GM18498 (cell line): ENCODE results near the gene SRF.

Experiments
- ATAC-seq: cut with Tn5 transposase; IDR thresholded peaks from one replicate; pipeline ENCODE4 v1.9.1; 2021; ENCODE audit warnings: mild to moderate bottlenecking, moderate library complexity; ENCODE audit not compliant: unreplicated experiment

SRF gene

GRCh38 chr6:43207286-43207685, 36.2 kb downstream of the SRF start:
- ATAC-seq, result no peak

DNA sequence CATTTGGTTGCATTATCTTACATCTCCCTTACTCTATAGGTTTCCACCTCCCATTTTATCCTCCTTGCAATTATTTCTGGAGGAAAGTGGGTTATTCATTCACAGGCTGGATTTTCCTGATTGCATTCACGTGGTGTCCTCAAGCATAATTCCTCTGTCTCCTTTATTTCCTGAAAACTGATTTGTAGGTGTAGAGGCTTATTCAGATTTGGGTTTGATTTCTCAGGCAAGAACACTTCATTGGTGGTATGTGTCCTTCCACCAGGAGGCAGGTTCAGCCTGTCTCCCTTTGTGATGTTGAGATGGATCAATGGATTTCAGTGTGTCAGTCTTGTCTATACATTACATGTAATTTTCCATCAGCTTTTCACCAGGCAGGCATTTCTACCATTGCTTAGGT, 40.9 kb downstream of the SRF start:
- no peak for ATAC-seq

- no peak for ATAC-seq
Measured at GRCh38 chr6:43213431-43213830, 42.4 kb downstream of the SRF start.

DNA sequence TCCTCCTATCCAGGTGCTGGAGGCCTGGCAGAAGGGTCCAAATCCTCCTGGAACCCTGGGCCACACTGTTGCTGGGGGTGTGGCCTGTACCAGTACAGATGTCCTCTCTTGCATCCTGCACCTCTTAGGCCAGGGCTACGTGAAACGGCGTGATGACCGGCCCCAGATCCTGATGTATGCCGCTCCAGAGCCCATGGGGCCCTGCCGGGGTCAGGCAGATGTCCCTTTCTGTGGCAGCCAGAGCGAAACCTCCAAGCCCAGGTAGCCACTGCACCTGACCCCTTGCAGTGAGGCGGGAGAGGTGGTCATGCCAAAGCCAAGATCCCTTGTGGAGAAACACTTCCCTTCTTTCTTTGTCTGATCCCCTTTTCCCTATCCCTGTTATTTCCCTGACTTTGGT, 44.0 kb downstream of the SRF start:
- no peak for ATAC-seq

DNA sequence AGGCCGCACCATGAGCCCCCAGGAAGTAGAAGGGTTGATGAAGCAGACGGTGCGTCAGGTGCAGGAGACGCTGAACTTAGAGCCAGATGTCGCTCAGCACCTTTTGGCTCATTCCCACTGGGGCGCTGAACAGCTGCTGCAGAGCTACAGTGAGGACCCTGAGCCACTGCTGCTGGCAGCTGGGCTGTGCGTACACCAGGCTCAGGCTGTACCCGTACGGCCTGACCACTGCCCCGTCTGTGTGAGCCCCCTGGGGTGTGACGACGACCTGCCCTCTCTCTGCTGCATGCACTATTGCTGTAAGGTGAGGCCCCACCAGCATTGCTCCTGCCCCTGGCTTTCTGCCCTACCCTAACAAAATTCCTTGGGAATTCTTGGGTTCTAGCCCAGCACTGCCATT, 45.1 kb downstream of the SRF start:
- no peak for ATAC-seq

DNA sequence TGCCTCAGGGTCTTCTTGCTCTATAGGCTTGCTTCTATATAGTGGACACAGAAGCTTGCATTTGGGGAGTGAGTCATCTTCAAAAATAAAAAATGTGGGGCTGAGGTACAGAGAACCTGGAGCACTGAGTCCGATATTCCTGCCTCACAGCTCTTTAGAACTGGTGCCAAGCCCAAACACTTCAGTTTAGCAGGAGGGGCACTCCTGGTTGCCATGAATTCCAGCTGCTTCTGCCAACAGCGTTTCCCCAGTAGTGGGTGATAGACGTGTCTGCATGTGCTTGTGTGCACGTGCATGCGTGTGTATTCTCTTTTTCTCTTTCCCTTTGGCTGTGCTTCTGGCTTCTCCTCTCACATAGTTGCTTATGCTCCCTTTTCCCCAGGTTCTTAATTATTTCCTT, 46.3 kb downstream of the SRF start:
- ATAC-seq, result no peak

DNA sequence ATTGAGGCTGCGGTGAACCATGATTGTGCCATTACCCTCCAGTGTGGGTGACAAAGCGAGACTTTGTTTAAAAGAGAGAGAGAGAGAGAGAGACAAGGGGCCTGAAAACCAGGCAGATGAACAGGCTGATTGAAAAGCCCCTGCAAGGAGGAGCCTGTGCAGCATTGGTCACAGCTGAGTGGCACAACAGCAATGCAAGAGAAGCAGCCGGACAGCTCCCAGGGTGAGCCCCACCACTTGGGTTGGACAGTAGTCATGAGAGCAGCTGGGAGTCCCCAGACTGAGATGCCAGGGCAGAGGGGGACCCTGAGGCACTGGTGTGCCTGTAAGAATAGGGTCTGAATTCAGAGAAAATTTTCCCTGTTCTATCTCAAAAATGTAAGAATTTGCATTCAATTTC, 48.0 kb downstream of the SRF start:
- no peak for ATAC-seq

- no peak for ATAC-seq
Measured at GRCh38 chr6:43219814-43220213, 48.7 kb downstream of the SRF start.

DNA sequence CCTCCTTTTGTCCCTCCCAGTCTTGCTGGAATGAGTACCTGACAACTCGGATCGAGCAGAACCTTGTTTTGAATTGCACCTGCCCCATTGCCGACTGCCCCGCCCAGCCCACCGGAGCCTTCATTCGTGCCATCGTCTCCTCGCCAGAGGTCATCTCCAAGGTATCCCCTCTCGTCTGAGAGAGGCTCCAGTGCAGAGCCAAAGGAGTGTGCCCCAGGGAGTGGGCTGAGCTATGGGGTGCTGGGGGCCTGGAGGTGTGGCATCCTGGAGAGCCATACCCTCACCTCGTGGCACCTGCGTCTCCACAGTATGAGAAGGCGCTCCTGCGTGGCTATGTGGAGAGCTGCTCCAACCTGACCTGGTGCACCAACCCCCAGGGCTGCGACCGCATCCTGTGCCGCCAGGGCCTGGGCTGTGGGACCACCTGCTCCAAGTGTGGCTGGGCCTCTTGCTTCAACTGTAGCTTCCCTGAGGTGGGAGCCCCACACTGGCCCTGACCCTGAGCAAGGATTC, 49.4 kb downstream of the SRF start:
- no peak for ATAC-seq

DNA sequence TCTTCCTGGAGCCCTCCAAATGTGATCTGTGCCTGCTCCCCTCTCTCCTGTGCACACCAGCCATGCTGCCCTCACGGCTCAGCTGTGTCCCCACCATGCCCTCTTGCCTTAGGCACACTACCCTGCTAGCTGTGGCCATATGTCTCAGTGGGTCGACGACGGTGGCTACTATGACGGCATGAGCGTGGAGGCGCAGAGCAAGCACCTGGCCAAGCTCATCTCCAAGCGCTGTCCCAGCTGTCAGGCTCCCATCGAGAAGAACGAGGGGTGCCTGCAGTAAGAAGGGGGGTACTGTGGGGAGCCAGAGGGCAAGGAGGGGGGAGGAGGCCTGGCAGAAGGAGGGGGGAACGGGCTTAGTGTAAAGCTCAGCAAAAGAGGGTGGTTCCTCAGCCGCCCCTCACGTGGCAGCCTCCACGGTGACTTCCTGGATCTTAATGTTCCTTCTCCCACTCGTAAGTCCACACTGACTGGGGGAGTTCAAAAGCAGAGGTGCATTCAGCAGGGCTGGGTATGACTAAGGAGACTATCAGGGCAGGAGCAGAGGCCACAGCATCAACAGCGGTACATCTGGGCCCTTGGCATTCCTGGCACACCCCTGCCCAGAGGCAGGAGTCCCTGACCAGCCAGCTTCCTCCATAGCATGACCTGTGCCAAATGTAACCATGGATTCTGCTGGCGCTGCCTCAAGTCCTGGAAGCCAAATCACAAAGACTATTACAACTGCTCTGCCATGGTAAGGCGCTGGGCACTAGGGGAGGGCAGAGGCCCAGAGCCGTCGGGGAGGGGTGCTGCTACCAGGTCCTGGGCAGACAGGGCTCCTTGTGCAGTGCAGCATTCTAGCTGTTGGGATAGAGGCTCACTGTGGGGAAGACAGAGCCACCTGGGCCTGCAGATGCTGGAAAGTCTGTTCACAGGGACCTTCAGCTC, 50.2 kb downstream of the SRF start:
- ATAC-seq, result no peak

DNA sequence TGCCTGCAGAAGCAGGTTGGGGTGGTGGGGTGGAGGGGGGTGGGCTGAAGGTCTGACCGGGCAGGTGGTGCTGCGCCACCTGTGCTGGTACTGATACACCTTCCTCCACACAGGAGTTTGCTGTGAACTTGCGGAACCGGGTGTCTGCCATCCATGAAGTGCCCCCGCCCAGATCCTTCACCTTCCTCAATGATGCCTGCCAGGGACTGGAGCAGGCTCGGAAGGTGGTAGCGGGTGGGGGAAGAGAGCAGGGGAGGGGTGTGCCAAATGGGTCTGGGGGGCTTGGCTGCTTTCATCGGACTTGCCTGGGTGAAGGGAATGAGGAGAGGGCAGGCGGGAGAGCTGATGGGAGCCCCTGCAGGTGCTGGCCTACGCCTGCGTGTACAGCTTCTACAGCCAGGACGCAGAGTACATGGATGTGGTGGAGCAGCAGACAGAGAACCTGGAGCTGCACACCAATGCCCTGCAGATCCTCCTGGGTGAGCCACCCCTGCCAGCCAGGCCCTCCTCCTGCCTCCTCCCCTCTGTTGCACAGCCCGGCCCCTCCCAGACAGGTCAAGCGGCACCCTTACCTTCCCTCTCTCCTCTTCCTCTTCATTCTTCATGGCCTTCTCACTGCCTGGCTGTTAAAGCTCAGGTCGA, 51.5 kb downstream of the SRF start:
- ATAC-seq, result no peak

DNA sequence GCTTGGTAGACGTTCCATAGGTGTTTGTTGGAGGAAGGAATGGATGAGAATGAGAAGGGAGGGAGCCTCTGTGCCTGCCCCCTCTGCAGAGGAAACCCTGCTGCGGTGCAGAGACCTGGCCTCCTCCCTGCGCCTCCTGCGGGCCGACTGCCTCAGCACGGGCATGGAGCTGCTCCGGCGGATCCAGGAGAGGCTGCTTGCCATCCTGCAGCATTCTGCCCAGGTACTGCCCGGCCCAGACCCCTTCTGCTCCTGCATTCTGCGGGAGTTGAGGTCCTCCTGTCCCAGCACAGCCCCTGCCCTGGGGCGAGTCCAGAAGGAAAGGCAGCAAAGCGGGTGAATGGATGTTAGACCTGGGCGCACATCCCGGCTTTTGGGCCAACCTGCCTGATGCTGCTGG, 52.1 kb downstream of the SRF start:
- ATAC-seq, result no peak

DNA sequence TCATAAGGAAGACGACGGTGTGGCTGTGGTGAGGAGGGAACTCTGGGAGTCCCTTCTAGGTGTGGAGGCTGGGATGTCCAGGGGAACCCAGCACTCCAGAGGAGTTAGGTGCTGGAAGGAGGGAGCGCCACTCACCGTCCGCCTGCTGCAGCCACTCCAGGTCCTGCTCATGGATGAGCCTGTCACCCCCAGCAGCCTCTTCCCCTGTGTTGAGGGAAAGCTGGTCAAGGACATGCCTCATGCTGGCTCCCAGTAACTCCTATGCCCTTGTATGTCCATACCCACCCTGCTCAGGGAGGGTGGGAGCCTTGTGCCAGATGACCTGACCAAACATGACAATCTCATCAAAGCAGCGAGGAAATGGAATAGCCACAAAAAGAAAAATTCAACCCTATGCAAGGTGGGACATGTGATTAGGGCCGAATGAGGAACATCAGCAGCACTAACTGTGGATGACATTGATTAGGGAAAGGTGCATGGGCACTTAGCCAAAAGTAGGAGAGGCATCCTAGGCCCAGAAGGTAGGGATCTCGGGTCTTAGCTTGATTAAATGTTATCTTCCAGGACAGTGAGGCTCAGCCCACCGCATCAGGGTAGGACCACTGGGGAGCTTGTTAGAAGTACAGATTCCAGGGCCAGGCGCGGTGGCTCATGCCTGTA, 55.3 kb downstream of the SRF start:
- no peak for ATAC-seq

DNA sequence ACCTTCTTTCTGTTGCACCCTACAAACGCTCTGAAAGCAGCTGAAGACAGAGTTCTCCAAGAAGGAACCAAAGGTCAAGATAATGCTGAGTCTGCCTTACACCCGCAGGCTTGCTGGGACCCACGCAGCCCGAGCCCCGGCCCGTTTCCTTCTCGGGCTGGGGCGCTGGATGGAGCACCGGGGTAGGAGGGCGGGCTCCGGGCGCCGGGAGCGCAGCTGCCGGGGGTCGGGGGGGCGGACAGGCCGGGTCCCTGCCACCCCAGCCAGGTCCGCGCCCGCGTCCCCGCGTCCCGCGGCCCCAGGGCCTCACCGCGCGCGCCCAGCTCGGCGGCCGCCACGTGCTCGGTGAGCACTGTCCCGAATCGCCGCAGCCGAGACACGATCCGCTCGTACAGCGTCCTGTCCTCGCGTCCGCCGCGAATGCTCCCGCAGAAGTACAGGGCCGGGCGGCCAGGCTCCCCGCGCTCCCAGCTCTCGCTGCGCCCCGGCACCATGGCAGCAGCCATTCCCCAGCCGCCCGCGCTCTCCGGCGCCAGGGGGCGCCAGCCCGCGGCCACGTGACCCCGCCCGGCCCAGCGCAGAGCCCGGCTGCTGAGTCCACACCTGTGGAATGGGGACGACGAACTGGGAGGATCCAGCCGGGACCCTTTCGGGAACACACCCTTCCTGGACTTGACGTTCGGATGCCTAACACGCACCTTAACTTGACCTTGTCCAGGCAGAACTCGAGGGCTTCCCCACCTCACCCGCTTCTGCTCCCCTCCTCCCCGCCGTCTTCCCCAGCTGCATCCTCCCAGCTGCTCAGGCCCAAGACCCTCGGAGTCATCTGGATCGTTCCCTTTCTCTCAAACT, 58.1 kb downstream of the SRF start, which contains the start of gene DNPH1:
Gene DNPH1 (minus strand): TSS at position 531 of the 852 bp plus-strand sequence. CDS start 25 bp downstream, at position 506.
- ATAC-seq, result peak; percentile 84

DNA sequence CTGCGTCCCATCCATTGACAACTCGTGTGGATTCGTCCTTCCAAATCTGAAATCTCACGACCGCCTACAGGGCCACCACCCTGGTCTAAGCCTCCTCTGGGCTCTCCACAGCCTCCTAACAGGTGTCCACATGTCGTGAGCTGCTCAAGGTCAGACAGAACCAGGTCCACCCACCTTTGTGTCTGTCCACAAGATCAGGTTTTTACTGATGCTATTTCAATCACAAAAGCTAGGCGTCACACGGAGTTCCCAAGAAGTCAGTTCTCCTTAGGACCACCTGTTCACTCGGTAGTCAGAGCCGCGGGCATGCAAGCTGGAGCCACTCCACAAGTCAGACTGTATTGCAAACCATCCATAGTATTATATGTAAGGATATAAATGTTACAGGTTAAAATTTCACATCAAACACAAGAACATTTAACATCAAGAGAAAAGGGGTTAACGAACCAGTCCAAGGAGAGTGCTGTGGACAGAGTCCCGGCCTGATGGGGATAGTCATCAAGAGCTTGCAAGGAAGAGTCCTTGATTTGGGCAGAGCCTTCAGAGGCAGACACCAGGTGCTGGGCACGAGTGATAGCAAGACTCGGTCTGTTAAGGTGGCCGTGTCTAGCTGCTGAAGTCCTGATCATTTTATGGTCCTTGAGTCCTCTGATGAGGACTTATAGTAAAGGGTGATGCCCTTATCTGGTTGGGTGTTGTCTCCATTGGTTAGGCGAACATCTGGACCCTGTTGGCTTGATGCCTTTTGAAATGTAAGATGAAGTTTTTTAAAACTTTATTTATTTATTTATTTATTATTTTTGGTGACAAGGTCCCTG, 58.9 kb downstream of the SRF start:
- ATAC-seq, result no peak

- ATAC-seq, result no peak
Measured at GRCh38 chr6:43231053-43231452, 60.0 kb downstream of the SRF start.
